NCI-H2107 treated with DMSO at 0.1 percent for 48 hours (cell line): ENCODE measurements around the gene BCAS3.
"Not testable (repeated sequence)": the region's sequence is repeated elsewhere in the genome, so short reads cannot be mapped to it uniquely, and the experiment has no call there.

ENCODE experiments used
- DNase-seq: peaks from one replicate; lab custom pipeline; 2025; ENCODE audit not compliant: unreplicated experiment; lab: John Stamatoyannopoulos, UW

The BCAS3 gene

GRCh38 chr17:60674637-60675036 is 3.0 kb upstream of the BCAS3 start:
- not testable (repeated sequence) for DNase-seq

- no peak for DNase-seq
Observed at GRCh38 chr17:60675997-60676396, 1.7 kb upstream of the BCAS3 start.

- no peak for DNase-seq
Observed at GRCh38 chr17:60676758-60677307, 818 bp upstream of the BCAS3 start.

- DNase-seq: no peak
Observed at GRCh38 chr17:60678118-60678444, 430 bp downstream of the BCAS3 start.

GRCh38 chr17:60679287-60679686 is 1.6 kb downstream of the BCAS3 start:
- DNase-seq: no peak

DNA sequence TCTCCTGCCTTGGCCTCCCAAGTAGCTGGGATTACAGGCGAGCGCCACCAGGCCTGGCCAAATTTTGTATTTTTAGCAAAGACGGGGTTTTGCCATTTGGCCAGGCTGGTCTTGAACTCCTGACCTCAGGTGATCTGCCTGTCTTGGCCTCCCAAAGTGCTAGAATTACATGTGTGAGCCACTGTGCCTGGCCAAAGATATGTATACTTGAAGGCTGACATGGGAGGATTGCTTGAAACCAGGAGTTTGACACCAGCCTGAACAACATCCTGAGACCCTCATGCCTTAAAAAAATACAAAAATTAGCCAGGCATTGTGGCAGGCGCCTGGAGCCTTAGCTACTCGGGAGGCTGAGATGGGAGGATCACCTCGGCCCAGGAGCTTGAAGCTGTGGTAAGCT is 3.1 kb downstream of the BCAS3 start:
- DNase-seq: no peak

GRCh38 chr17:60685437-60685836 is 7.8 kb downstream of the BCAS3 start:
- DNase-seq: no peak

DNA sequence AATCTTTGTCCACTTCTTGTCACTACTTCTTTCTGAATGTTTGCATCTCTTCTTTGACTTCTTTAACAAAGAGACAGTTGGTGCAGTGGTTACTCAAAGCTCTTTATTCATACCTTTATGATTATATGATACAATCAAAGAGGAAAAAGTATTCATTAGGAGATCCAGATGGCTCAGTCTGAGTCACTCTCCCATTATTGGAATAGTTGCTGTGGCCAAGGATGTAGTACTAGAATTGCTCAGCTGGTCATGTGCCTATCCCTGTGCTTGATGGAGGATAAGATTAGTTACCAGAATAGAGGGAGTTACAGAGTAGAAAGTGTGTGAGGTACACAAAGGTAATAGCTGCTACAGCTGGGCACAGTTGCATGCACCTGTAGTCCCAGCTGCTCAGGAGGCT is 18.3 kb downstream of the BCAS3 start:
- DNase-seq: no peak

GRCh38 chr17:60699090-60699489 is 21.4 kb downstream of the BCAS3 start:
- DNase-seq: no peak

- no peak for DNase-seq
Observed at GRCh38 chr17:60704170-60704569, 26.5 kb downstream of the BCAS3 start.

GRCh38 chr17:60712675-60713074 is 35.0 kb downstream of the BCAS3 start:
- DNase-seq: no peak

- no peak for DNase-seq
Observed at GRCh38 chr17:60713608-60714007, 36.0 kb downstream of the BCAS3 start.

DNA sequence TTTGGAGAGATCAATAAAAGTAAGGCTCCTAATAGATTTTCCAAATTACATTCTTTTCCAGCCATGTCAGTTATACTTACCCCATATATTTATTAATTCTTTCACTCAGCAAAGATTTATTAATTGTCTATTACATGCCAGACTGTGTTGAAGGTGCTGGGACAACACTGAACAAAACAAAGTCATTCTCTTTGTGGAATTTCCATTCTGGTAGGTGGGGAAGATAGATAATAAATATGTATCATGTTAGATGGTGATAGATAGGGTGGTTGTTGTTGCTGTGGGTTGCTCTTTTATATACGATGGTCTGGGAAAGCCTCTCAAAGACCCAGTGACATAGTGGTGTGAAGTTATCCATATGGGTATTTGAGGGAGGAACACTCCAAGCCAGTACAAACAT is 39.1 kb downstream of the BCAS3 start:
- DNase-seq: no peak

DNA sequence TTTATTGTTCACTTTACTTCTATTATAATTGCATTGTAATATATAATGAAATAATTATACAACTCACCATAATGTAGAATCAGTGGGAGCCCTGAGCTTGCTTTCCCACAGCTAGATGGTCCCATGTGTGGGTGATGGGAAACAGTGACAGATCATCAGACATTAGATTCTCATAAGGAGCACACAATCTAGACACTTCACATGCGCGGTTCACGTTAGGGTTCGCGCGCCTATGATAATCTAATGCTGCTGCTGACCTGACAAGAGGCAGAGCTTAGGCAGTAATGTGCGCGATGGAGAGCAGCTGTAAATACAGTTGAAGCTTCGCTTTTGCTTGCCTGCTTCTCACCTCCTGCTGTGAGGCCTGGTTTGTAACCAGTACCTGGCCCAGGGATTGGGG is 40.2 kb downstream of the BCAS3 start:
- no peak for DNase-seq

DNA sequence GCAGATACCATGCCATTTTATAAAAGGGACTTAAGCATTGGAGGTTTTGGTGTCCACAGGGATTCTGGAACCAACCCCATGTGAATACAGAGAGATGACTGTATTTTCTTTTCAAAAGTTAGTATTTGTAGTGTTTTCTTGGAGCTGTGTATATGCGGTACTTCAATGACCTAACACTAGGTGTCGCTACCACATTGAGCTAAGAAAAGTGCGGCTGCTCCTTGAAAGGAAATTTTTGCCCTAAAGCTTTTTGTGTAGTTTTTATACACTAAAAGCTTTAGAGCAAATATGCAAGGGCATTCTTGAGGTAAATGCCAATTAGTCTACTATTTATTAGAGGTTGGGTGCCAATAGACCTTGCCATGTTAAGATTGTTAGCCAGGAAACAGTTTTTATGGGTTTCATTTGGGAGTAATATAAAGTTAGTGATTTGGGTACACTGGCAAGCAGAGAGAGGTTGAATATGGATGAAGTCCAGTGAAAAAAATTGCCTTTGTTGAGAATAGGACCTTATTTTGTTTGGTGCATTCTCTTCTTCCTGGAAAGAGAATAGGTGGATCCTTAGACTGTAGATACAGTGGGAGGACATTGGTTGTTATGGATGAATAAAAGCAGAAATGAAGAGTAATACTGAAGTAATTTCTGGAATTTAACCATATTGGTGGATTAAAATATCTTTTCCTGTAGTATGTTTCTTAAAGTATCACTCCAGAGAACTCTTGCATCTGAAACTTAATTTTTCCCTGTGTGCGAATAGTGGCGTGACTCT is 43.3 kb downstream of the BCAS3 start:
- DNase-seq: peak; percentile 20

GRCh38 chr17:60724647-60725046 is 47.0 kb downstream of the BCAS3 start:
- no peak for DNase-seq

- no peak for DNase-seq
Observed at GRCh38 chr17:60729854-60730253, 52.2 kb downstream of the BCAS3 start.

DNA sequence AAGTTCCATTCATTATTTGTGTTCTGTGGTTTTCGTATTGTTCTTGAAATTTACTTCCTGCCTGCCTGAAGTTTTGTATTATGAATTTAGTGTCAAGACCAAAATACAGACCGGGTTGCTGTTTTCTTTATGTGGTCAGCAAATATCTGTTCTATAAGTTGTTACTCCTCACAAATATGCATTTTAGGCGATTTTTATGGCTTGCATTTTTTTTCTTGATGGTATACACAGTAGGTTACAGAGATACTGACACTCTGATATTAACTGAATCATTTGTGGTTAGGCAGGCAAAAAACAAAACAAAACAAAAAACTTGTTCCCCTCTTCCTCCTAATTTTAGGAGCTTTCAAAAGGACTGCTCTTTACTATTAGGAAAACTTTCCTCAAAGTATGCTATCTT is 52.6 kb downstream of the BCAS3 start:
- DNase-seq: no peak

DNA sequence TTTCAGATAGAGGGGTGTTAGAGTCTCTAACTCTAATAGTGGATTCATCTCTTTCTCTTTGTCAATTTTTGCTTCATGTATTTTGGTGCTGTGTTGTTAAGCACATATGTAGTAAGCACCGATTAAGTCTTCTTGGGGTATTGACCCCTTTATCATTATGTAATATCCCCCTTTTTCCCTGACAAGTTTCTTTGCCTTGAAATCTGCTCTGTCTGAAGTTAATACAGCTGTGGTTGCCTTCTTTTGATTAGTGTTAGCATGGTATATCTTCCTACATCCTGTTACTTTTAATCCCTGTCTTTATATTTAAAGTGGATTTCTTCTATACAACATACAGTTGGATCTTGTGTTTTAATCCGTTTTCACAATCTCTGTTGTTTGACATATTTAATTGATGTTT is 60.6 kb downstream of the BCAS3 start:
- no peak for DNase-seq

DNA sequence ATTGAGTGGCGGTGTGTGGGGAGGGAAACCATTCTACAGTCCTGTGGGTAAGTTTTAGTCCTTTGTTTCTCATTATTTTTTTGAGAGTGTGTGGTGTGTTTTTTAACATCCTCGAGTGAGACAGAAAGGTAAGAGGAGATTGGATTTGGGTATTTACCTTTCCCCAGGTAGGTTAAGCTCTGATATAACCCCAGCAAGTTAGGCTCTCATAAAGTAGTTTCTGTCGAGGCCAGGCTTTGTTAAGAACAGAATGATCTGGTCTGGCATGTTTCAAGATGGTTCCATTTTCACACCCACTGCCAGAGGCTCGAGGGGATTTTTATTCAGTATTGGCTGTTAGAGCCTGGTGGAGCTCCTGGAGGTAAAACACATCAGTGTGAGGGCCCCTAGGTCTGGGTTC is 62.9 kb downstream of the BCAS3 start:
- no peak for DNase-seq

- no peak for DNase-seq
Observed at GRCh38 chr17:60741031-60741430, 63.4 kb downstream of the BCAS3 start.

GRCh38 chr17:60743282-60743681 is 65.6 kb downstream of the BCAS3 start:
- no peak for DNase-seq

GRCh38 chr17:60743799-60744198 is 66.1 kb downstream of the BCAS3 start:
- DNase-seq: no peak
